ENCODE measurements around the gene HACD2.

Gene HACD2

DNA sequence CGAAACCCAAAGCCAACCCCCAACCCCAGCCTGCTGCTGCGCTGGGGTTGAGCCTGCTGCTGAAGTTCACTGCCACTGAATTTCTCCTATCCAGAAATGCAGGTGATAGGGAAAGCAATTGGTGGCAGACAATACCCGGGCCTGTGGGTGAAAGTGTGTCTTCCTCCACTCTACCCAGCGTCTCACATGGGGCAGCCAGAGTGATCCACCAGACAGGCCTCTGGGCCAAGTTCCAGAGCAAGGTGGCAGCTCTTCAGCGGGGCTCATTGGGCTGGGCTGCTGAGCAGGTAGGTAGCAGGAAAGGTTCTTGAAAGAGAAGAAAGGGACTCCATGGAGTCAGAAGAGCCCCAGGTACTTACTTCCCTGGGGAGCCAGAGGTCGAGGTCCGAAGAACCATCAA is 141.9 kb downstream of the HACD2 start:
- no peak for DNase-seq

DNA sequence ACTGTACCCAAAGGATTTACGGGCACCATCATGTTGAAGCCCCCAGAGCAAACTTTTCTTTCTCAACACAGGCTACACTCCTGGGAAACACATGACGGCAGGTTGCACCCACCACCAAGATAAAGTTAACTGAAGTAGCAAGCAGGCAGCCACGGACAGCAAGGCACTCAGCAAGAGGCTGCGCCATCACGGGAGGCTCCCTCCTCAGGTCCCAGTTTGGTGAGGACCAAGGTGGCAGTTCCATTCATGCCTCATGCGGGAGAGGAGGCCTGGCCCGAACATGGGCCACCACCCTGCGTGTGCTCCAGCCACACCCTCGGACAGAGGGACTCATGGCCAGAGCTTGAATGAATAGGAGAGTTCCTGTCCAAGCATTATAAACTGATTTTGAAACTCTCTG is 142.7 kb downstream of the HACD2 start:
- no peak for DNase-seq
